Measurements from ENCODE around the gene TMEM156. TPM values are rescaled to one million over a fixed set of nuclear protein-coding genes. Genes with fewer than 3 reads are reported as not detected.

Gene TMEM156
- total and polyA plus RNA-seq, 8 donors, result 0.37 to 1.8 (median 0.80) TPM; not detected in 4

- intact Hi-C loops (cut with DNase I; ENCODE audit: low total_unique reads), result no loop called here
- Histone ChIP-seq H3K27me3 (no peaks in the 10 kb centered on the region), H3K9me3 (no peaks in the 10 kb centered on the region), H3K36me3 (no peaks in the 10 kb centered on the region), H3K4me1 (no peaks in the 10 kb centered on the region), H3K4me3 (no peak overlapping the region), H3K27ac (no peak overlapping the region)
- DNase-seq, result no peak
- TF ChIP-seq POLR2A (IDR thresholded peaks at IDR 0.05) (no peak), POLR2AphosphoS5 (IDR thresholded peaks at IDR 0.05) (no peak), EP300 (IDR thresholded peaks at IDR 0.05) (no peak)
- TF ChIP-seq, protein P1, sequence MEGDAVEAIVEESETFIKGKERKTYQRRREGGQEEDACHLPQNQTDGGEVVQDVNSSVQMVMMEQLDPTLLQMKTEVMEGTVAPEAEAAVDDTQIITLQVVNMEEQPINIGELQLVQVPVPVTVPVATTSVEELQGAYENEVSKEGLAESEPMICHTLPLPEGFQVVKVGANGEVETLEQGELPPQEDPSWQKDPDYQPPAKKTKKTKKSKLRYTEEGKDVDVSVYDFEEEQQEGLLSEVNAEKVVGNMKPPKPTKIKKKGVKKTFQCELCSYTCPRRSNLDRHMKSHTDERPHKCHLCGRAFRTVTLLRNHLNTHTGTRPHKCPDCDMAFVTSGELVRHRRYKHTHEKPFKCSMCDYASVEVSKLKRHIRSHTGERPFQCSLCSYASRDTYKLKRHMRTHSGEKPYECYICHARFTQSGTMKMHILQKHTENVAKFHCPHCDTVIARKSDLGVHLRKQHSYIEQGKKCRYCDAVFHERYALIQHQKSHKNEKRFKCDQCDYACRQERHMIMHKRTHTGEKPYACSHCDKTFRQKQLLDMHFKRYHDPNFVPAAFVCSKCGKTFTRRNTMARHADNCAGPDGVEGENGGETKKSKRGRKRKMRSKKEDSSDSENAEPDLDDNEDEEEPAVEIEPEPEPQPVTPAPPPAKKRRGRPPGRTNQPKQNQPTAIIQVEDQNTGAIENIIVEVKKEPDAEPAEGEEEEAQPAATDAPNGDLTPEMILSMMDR (IDR thresholded peaks at IDR 0.05), result no peak
Observed at GRCh38 chr4:39026096-39026495, 6.1 kb downstream of the TMEM156 start.

- no peak overlapping the region for H3K4me3 ChIP-seq
- no peaks in the 10 kb centered on the region for H3K9me3 ChIP-seq
- no peak for TF ChIP-seq EP300 (IDR thresholded peaks at IDR 0.05)
- TF ChIP-seq, protein P1 (IDR thresholded peaks at IDR 0.05), result no peak
- no peak for TF ChIP-seq POLR2A (IDR thresholded peaks at IDR 0.05)
- no peak for TF ChIP-seq POLR2AphosphoS5 (IDR thresholded peaks at IDR 0.05)
- H3K36me3 ChIP-seq, result no peaks in the 10 kb centered on the region
- 75 to 88% (median 85%) methylated on average over 4 of the region's 4 CpGs for WGBS, 5 donors
- no peaks in the 10 kb centered on the region for H3K4me1 ChIP-seq
- H3K27ac ChIP-seq, result no peak overlapping the region
- H3K27me3 ChIP-seq, result no peaks in the 10 kb centered on the region
- DNase-seq, result no peak
- intact Hi-C loops (cut with DNase I; ENCODE audit: low total_unique reads), result no loop called here
Observed at GRCh38 chr4:39025552-39026085, 6.6 kb downstream of the TMEM156 start.

- no peaks in the 10 kb centered on the region for H3K9me3 ChIP-seq
- 94 to 97% (median 96%) methylated on average over 3 of the region's 3 CpGs for WGBS, 5 donors
- TF ChIP-seq EP300 (IDR thresholded peaks at IDR 0.05), result no peak
- no peak overlapping the region for H3K4me3 ChIP-seq
- H3K4me1 ChIP-seq, result no peaks in the 10 kb centered on the region
- intact Hi-C loops (cut with DNase I; ENCODE audit: low total_unique reads), result no loop called here
- no peak overlapping the region for H3K27ac ChIP-seq
- H3K36me3 ChIP-seq, result no peaks in the 10 kb centered on the region
- DNase-seq, result no peak
- H3K27me3 ChIP-seq, result no peaks in the 10 kb centered on the region
Observed at GRCh38 chr4:39024311-39024865, 7.8 kb downstream of the TMEM156 start.

DNA sequence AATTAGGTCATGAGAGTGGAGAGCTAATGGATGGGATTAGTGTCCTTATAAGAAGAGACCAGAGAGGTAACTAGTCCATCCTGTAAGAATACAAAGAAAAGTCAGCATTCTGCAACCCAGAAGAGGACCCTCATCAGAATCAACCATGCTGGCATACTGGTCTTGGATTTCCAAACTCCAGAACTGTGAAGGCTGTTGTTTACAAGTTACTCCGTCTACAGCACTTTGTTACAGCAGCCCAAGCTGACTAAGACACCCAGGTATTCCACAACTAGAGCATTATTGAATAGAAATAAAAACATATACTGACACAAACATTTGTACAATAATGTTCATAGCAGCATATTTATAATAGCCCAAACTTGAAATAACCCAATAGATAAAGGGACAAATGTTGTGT lies 9.2 kb downstream of the TMEM156 start:
- DNase-seq, result no peak
- H3K27me3 ChIP-seq, result no peaks in the 10 kb centered on the region
- intact Hi-C loops (cut with DNase I; ENCODE audit: low total_unique reads), result no loop called here
- 78 to 90% (median 87%) methylated on average over 1 of the region's 1 CpG for WGBS, 5 donors
- H3K27ac ChIP-seq, result no peak overlapping the region
- H3K4me1 ChIP-seq, result no peaks in the 10 kb centered on the region
- H3K9me3 ChIP-seq, result no peaks in the 10 kb centered on the region
- H3K4me3 ChIP-seq, result no peak overlapping the region
- TF ChIP-seq EP300 (IDR thresholded peaks at IDR 0.05) (no peak), POLR2AphosphoS5 (IDR thresholded peaks at IDR 0.05) (no peak), POLR2A (IDR thresholded peaks at IDR 0.05) (no peak)
- TF ChIP-seq, protein P1 (IDR thresholded peaks at IDR 0.05), result no peak
- H3K36me3 ChIP-seq, result no peaks in the 10 kb centered on the region

- 72 to 81% (median 76%) methylated on average over 2 of the region's 2 CpGs for WGBS, 5 donors
- H3K27ac ChIP-seq, result no peak overlapping the region
- H3K4me1 ChIP-seq, result no peaks in the 10 kb centered on the region
- TF ChIP-seq, protein P1 (IDR thresholded peaks at IDR 0.05), result no peak
- no peak for TF ChIP-seq POLR2AphosphoS5 (IDR thresholded peaks at IDR 0.05)
- no peak for TF ChIP-seq EP300 (IDR thresholded peaks at IDR 0.05)
- TF ChIP-seq POLR2A (IDR thresholded peaks at IDR 0.05), result no peak
- H3K4me3 ChIP-seq, result no peak overlapping the region
- no peaks in the 10 kb centered on the region for H3K36me3 ChIP-seq
- H3K9me3 ChIP-seq, result no peaks in the 10 kb centered on the region
- no peaks in the 10 kb centered on the region for H3K27me3 ChIP-seq
- intact Hi-C loops (cut with DNase I; ENCODE audit: low total_unique reads), result no loop called here
- DNase-seq, result no peak
Observed at GRCh38 chr4:39022241-39022640, 10.0 kb downstream of the TMEM156 start.
